HEK293 (cell line): ENCODE results near the gene LRFN3.
"Not testable (repeated sequence)": the region's sequence is repeated elsewhere in the genome, so short reads cannot be mapped to it uniquely, and the experiment has no call there.

Experiments
- CTCF ChIA-PET: fragments of 350-600 bp; formaldehyde crosslinking; extraction: SDS; loops from one replicate; lab custom pipeline; 2021; ENCODE audit warnings: antibody characterized with exemption; lab: Yijun Ruan, JAX
- POLR2A ChIA-PET: fragments of 300-600 bp; formaldehyde crosslinking; extraction: SDS; loops from one replicate; lab custom pipeline; 2020; ENCODE audit warnings: antibody characterized with exemption, inconsistent platforms; lab: Yijun Ruan, JAX
- H3K27ac ChIP-seq: fragments of 200-500 bp; sonication (Bioruptor generic); 2 replicates; pipeline ENCODE4 v1.5.1; 2014; ENCODE audit warnings: low read depth, low read length, control low read depth, inconsistent platforms; ENCODE audit errors: extremely low read depth
- H3K36me3 ChIP-seq, 2 experiments: fragments of 200-500 bp in 1 of 2; sonication (Bioruptor generic) in 1 of 2; 1 replicate in 1 of 2; 2 replicates in 1 of 2; pipeline ENCODE4 v1.5.1; 2014 to 2017; ENCODE audit warnings: inconsistent platforms in 2 of 2, low read length in 2 of 2; ENCODE audit not compliant: control insufficient read depth in 2 of 2, insufficient read depth in 1 of 2
- H3K4me1 ChIP-seq: fragments of 200-500 bp; sonication (Bioruptor generic); 2 replicates; pipeline ENCODE4 v1.5.1; 2014; ENCODE audit warnings: mild to moderate bottlenecking, low read length, inconsistent platforms; ENCODE audit not compliant: control insufficient read depth, insufficient read depth
- H3K4me3 ChIP-seq: 2 replicates; pipeline ENCODE4 v1.5.1; 2011; ENCODE audit warnings: low read depth, mild to moderate bottlenecking, control low read depth, low read length, moderate library complexity
- H3K9me3 ChIP-seq: fragments of 200-500 bp; sonication (Bioruptor generic); 2 replicates; pipeline ENCODE4 v1.5.1; 2014; ENCODE audit warnings: low read depth, low read length, inconsistent platforms; ENCODE audit not compliant: control insufficient read depth, insufficient read depth
- BCL11B ChIP-seq: fragments of 450-650 bp; formaldehyde crosslinking; IDR thresholded peaks from 2 replicates; pipeline ENCODE4 v1.5.1; 2016; ENCODE audit warnings: low read depth, missing biosample characterization, missing genetic modification characterization
- OSR2 ChIP-seq: fragments of 450-650 bp; formaldehyde crosslinking; IDR thresholded peaks from 2 replicates; pipeline ENCODE4 v1.5.1; 2016; ENCODE audit warnings: missing biosample characterization, missing genetic modification characterization
- REPIN1 ChIP-seq: fragments of 450-650 bp; formaldehyde crosslinking; IDR thresholded peaks from 2 replicates; pipeline ENCODE4 v1.5.1; 2017; ENCODE audit warnings: missing biosample characterization, missing genetic modification characterization, low read depth
- SCRT2 ChIP-seq: fragments of 450-650 bp; formaldehyde crosslinking; IDR thresholded peaks from 2 replicates; pipeline ENCODE4 v1.5.1; 2016; ENCODE audit warnings: missing biosample characterization, missing genetic modification characterization
- SETDB1 ChIP-seq: IDR thresholded peaks from one replicate; pipeline ENCODE4 v1.6.1; 2017; ENCODE audit warnings: mild to moderate bottlenecking, low read length, moderate library complexity, mixed read lengths; ENCODE audit not compliant: insufficient read length
- ZBTB17 ChIP-seq: fragments of 450-650 bp; formaldehyde crosslinking; IDR thresholded peaks from 2 replicates; pipeline ENCODE4 v1.5.1; 2016; ENCODE audit warnings: missing biosample characterization, missing genetic modification characterization
- ZFP37 ChIP-seq: fragments of 450-650 bp; formaldehyde crosslinking; IDR thresholded peaks from 2 replicates; pipeline ENCODE4 v1.5.1; 2016; ENCODE audit warnings: missing biosample characterization, missing genetic modification characterization
- ZNF23 ChIP-seq: fragments of 450-650 bp; formaldehyde crosslinking; IDR thresholded peaks from 2 replicates; pipeline ENCODE4 v1.5.1; 2016; ENCODE audit warnings: missing biosample characterization, missing genetic modification characterization, borderline replicate concordance
- ZNF544 ChIP-seq: fragments of 450-650 bp; formaldehyde crosslinking; IDR thresholded peaks from 2 replicates; pipeline ENCODE4 v1.5.0; 2017; ENCODE audit warnings: missing biosample characterization, missing genetic modification characterization
- ZNF585B ChIP-seq: fragments of 450-650 bp; formaldehyde crosslinking; IDR thresholded peaks from 2 replicates; pipeline ENCODE4 v1.5.1; 2016; ENCODE audit warnings: missing biosample characterization, missing genetic modification characterization
- ZNF610 ChIP-seq: fragments of 450-650 bp; formaldehyde crosslinking; IDR thresholded peaks from 2 replicates; pipeline ENCODE4 v1.5.1; 2016; ENCODE audit warnings: missing biosample characterization, missing genetic modification characterization, borderline replicate concordance
- ZNF626 ChIP-seq: fragments of 450-650 bp; sonication (Bioruptor Pico); formaldehyde crosslinking; IDR thresholded peaks from 2 replicates; pipeline ENCODE4 v1.5.1; 2018; ENCODE audit warnings: missing biosample characterization, missing genetic modification characterization, inconsistent platforms
- ZNF664 ChIP-seq: fragments of 450-650 bp; formaldehyde crosslinking; IDR thresholded peaks from 2 replicates; pipeline ENCODE4 v1.5.1; 2016; ENCODE audit warnings: missing biosample characterization, missing genetic modification characterization
- ZSCAN16 ChIP-seq: fragments of 450-650 bp; formaldehyde crosslinking; IDR thresholded peaks from 2 replicates; pipeline ENCODE4 v1.5.1; 2016; ENCODE audit warnings: missing biosample characterization, missing genetic modification characterization
- TF ChIP-seq, protein P1 (sequence below): fragments of 450-650 bp; formaldehyde crosslinking; IDR thresholded peaks from 2 replicates; pipeline ENCODE4 v1.5.1; 2017; ENCODE audit warnings: missing biosample characterization, missing genetic modification characterization
- TF ChIP-seq, protein P2 (sequence below): fragments of 450-650 bp; formaldehyde crosslinking; IDR thresholded peaks from 2 replicates; pipeline ENCODE4 v1.5.1; 2016; ENCODE audit warnings: missing biosample characterization, missing genetic modification characterization, borderline replicate concordance
- TF ChIP-seq, protein P3 (sequence below): fragments of 450-650 bp; formaldehyde crosslinking; IDR thresholded peaks from 2 replicates; pipeline ENCODE4 v1.5.1; 2016; ENCODE audit warnings: missing biosample characterization, missing genetic modification characterization

The LRFN3 gene

DNA sequence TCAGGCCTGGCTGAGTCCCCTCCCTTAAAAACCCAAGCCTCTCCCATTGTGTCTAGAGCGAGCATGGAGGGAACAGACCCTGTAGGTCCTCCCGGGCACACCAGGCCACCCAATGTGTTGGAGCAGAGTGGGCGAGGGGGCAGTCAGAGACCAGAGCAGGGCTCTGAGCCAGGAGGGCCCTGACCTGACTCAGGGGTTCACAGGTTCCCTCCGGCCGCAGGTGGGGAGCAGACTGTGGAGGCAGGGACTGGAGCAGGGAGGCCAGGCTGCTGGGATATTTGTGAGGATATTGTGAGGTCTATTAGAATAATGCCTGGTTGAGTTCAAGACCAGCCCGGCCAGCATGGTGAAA, 26.5 kb upstream of the LRFN3 start:
- H3K27ac ChIP-seq: no peak overlapping the region
- TF ChIP-seq SCRT2 (0 out of 2 replicates have a peak, but pooled peaks have one; percentile 18), ZSCAN16 (tag by site-specific recombination) (no peak)
- no peaks in the 10 kb centered on the region for H3K4me1 ChIP-seq
- H3K9me3 ChIP-seq: no peaks in the 10 kb centered on the region; the same call in 1 of the 2 replicates
- CTCF ChIA-PET: interaction anchor here (0.7 kb wide), 1 partner anchor 39 kb away, joined by 3 read pairs; no protein-coding TSS in a partner anchor
- H3K4me3 ChIP-seq: no peak overlapping the region
- POLR2A ChIA-PET: interaction anchor here (1.0 kb wide), 1 partner anchor 136 kb away, joined by 3 read pairs; no protein-coding TSS in a partner anchor
- no peaks in the 10 kb centered on the region; a peak in 1 of 3 replicates for H3K36me3 ChIP-seq

DNA sequence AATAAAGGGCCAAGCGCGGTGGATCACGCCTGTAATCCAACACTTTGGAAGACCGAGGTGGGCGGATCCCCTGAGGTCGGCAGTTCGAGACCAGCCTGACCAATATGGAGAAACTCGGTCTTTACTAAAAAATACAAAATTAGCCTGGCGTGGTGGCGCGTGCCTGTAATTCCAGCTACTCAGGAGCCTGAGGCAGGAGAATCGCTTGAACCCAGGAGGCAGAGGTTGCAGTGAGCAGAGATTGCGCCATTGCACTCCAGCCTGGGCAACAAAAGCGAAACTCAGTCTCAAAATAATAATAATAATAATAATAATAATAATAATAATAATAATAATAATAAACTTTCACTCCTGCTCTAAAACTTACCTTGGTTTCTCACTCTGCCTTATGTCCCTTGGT, 25.8 kb upstream of the LRFN3 start:
- H3K4me1 ChIP-seq, POLR2A ChIA-PET, H3K9me3 ChIP-seq, H3K4me3 ChIP-seq, H3K36me3 ChIP-seq, H3K27ac ChIP-seq: not testable (repeated sequence)
- CTCF ChIA-PET: interaction anchor here (0.7 kb wide), 2 partner anchors 40 kb away, joined by 3 read pairs; no protein-coding TSS in a partner anchor
- TF ChIP-seq REPIN1 (tag by site-specific recombination): peak; percentile 92; the same call in 1 of the 2 replicates

DNA sequence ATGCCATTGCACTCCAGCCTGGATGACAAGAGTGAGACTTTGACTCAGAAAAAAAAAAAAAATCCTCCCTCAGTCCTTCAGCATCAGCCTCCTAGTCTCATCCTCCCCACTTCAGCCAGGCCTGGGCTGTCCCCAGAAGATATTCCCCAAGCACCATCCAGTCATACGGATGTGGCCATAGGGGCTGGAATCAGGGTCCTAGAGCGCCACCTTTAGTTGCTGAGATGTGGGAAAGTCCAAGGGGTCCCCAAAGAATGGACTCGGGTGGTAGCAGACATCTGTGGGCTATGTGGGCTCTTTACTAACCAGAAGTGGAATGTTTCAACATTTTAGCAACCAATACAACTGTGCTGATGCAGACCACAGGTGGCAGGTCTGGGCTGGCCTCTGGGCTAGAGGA, 25.0 kb upstream of the LRFN3 start:
- POLR2A ChIA-PET: interaction anchor here (1.2 to 1.8 kb wide), 2 partner anchors 10 to 20 kb away, joined by 4 to 5 read pairs; partner anchors contain the start of gene NFKBID
- Histone ChIP-seq H3K9me3 (no peaks in the 10 kb centered on the region; the same call in 1 of the 2 replicates), H3K4me3 (no peak overlapping the region)
- no peak for TF ChIP-seq SETDB1
- TF ChIP-seq ZNF585B (tag by site-specific recombination): peak; percentile 36; the same call in 1 of the 2 replicates
- TF ChIP-seq, protein P1, sequence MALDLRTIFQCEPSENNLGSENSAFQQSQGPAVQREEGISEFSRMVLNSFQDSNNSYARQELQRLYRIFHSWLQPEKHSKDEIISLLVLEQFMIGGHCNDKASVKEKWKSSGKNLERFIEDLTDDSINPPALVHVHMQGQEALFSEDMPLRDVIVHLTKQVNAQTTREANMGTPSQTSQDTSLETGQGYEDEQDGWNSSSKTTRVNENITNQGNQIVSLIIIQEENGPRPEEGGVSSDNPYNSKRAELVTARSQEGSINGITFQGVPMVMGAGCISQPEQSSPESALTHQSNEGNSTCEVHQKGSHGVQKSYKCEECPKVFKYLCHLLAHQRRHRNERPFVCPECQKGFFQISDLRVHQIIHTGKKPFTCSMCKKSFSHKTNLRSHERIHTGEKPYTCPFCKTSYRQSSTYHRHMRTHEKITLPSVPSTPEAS (tag by site-specific recombination): no peak
- TF ChIP-seq, protein P2, sequence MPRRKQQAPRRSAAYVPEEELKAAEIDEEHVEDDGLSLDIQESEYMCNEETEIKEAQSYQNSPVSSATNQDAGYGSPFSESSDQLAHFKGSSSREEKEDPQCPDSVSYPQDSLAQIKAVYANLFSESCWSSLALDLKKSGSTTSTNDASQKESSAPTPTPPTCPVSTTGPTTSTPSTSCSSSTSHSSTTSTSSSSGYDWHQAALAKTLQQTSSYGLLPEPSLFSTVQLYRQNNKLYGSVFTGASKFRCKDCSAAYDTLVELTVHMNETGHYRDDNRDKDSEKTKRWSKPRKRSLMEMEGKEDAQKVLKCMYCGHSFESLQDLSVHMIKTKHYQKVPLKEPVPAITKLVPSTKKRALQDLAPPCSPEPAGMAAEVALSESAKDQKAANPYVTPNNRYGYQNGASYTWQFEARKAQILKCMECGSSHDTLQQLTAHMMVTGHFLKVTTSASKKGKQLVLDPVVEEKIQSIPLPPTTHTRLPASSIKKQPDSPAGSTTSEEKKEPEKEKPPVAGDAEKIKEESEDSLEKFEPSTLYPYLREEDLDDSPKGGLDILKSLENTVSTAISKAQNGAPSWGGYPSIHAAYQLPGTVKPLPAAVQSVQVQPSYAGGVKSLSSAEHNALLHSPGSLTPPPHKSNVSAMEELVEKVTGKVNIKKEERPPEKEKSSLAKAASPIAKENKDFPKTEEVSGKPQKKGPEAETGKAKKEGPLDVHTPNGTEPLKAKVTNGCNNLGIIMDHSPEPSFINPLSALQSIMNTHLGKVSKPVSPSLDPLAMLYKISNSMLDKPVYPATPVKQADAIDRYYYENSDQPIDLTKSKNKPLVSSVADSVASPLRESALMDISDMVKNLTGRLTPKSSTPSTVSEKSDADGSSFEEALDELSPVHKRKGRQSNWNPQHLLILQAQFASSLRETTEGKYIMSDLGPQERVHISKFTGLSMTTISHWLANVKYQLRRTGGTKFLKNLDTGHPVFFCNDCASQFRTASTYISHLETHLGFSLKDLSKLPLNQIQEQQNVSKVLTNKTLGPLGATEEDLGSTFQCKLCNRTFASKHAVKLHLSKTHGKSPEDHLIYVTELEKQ: no peak
- no peak for TF ChIP-seq ZNF23
- TF ChIP-seq ZNF626: no peak
- TF ChIP-seq, all 188 proteins: peak for 1
- no peak overlapping the region for H3K27ac ChIP-seq
- no peaks in the 10 kb centered on the region for H3K4me1 ChIP-seq
- no peaks in the 10 kb centered on the region; a peak in 1 of 3 replicates for H3K36me3 ChIP-seq
- CTCF ChIA-PET: interaction anchor here (0.8 to 1.9 kb wide), 3 partner anchors 20 to 355 kb away, joined by 3 to 13 read pairs (median 3); no protein-coding TSS in a partner anchor

DNA sequence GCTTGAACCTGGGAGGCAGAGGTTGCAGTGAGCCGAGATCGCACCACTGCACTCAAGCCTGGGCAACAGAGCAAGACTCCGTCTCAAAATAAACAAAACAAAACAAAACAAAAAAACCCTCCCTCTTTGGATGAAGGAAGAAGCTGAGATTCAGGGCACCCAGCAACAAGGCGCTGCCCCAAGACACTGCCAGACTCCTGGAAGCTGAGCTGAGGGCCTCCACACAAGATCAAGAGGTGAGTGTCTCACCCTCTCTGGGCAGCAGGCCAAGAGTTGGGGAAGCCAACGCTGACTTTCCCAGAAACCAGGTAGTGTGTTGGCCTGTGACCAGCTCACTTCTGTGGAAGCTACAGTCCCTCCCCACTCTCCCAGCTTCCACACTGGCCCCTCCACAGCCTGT, 24.4 kb upstream of the LRFN3 start:
- Histone ChIP-seq H3K9me3 (no peaks in the 10 kb centered on the region; the same call in 1 of the 2 replicates), H3K36me3 (no peaks in the 10 kb centered on the region; a peak in 1 of 3 replicates), H3K27ac (no peak overlapping the region), H3K4me3 (no peak overlapping the region), H3K4me1 (no peaks in the 10 kb centered on the region)
- ChIA-PET CTCF (interaction anchor here (0.6 to 1.9 kb wide), 7 partner anchors 10 to 604 kb away, joined by 3 to 13 read pairs (median 3); no protein-coding TSS in a partner anchor), POLR2A (interaction anchor here (0.5 to 1.8 kb wide), 4 partner anchors 11 to 306 kb away, joined by 3 to 5 read pairs (median 4); partner anchors contain the start of gene NFKBID)
- TF ChIP-seq ZFP37 (tag by site-specific recombination): no peak
- TF ChIP-seq OSR2 (tag by site-specific recombination): peak; percentile 75
- no peak for TF ChIP-seq ZNF664 (tag by site-specific recombination)
- TF ChIP-seq ZNF544 (tag by site-specific recombination): no peak
- TF ChIP-seq, protein P3, sequence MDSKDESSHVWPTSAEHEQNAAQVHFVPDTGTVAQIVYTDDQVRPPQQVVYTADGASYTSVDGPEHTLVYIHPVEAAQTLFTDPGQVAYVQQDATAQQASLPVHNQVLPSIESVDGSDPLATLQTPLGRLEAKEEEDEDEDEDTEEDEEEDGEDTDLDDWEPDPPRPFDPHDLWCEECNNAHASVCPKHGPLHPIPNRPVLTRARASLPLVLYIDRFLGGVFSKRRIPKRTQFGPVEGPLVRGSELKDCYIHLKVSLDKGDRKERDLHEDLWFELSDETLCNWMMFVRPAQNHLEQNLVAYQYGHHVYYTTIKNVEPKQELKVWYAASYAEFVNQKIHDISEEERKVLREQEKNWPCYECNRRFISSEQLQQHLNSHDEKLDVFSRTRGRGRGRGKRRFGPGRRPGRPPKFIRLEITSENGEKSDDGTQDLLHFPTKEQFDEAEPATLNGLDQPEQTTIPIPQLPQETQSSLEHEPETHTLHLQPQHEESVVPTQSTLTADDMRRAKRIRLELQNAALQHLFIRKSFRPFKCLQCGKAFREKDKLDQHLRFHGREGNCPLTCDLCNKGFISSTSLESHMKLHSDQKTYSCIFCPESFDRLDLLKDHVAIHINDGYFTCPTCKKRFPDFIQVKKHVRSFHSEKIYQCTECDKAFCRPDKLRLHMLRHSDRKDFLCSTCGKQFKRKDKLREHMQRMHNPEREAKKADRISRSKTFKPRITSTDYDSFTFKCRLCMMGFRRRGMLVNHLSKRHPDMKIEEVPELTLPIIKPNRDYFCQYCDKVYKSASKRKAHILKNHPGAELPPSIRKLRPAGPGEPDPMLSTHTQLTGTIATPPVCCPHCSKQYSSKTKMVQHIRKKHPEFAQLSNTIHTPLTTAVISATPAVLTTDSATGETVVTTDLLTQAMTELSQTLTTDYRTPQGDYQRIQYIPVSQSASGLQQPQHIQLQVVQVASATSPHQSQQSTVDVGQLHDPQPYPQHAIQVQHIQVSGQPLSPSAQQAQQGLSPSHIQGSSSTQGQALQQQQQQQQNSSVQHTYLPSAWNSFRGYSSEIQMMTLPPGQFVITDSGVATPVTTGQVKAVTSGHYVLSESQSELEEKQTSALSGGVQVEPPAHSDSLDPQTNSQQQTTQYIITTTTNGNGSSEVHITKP: peak; percentile 51; the same call in 1 of the 2 replicates
- peak; percentile 52; the same call in 1 of the 2 replicates for TF ChIP-seq ZBTB17 (tag by site-specific recombination)
- TF ChIP-seq ZNF610: no peak
- TF ChIP-seq, protein P1 (tag by site-specific recombination): no peak
- TF ChIP-seq BCL11B (tag by site-specific recombination): no peak
